NCI-H1092 treated with DMSO at 0.1 percent for 48 hours (cell line): ENCODE results near the gene RGS1.

ENCODE experiments used
- DNase-seq: peaks from one replicate; lab custom pipeline; 2025; lab: John Stamatoyannopoulos, UW

Gene RGS1

GRCh38 chr1:192553741-192554140, 21.8 kb upstream of the RGS1 start:
- no peak for DNase-seq

- no peak for DNase-seq
These were observed 20.7 kb upstream of the RGS1 start for GRCh38 chr1:192554904-192555303.

GRCh38 chr1:192555399-192555798, 20.2 kb upstream of the RGS1 start:
- DNase-seq: no peak

- DNase-seq: no peak
These were observed 17.6 kb upstream of the RGS1 start for GRCh38 chr1:192557841-192558595.

GRCh38 chr1:192559115-192560006, 16.2 kb upstream of the RGS1 start:
- DNase-seq: no peak

- DNase-seq: no peak
These were observed 14.3 kb upstream of the RGS1 start for GRCh38 chr1:192561301-192561700.

- no peak for DNase-seq
These were observed 12.4 kb upstream of the RGS1 start for GRCh38 chr1:192563129-192563528.

GRCh38 chr1:192564099-192564498, 11.5 kb upstream of the RGS1 start:
- DNase-seq: no peak

GRCh38 chr1:192565946-192566345, 9.6 kb upstream of the RGS1 start:
- no peak for DNase-seq

GRCh38 chr1:192566657-192567056, 8.9 kb upstream of the RGS1 start:
- no peak for DNase-seq

- no peak for DNase-seq
These were observed 7.5 kb upstream of the RGS1 start for GRCh38 chr1:192568063-192568462.

- no peak for DNase-seq
These were observed 3.9 kb upstream of the RGS1 start for GRCh38 chr1:192571668-192572067.

GRCh38 chr1:192573499-192573898, 2.1 kb upstream of the RGS1 start:
- no peak for DNase-seq

GRCh38 chr1:192574073-192574472, 1.5 kb upstream of the RGS1 start:
- no peak for DNase-seq

GRCh38 chr1:192576190-192577144, 894 bp downstream of the RGS1 start:
- no peak for DNase-seq

GRCh38 chr1:192577145-192578140, 1.9 kb downstream of the RGS1 start:
- DNase-seq: no peak

- DNase-seq: no peak
These were observed 2.8 kb downstream of the RGS1 start for GRCh38 chr1:192578144-192578909.

GRCh38 chr1:192579010-192579738, 3.6 kb downstream of the RGS1 start:
- no peak for DNase-seq

- no peak for DNase-seq
These were observed 4.9 kb downstream of the RGS1 start for GRCh38 chr1:192580351-192580962.
